Skin epidermis (tissue), 12 donors: ENCODE results near the gene LZTFL1.

ENCODE experiments used
- H3K27ac ChIP-seq, 21 experiments: fragments of 200-600 bp; sonication (generic) in 11 of 21; one replicate each; pipeline ENCODE4 v1.5.0; 2020; ENCODE audit warnings: mild to moderate bottlenecking in 3 of 21, inconsistent platforms in 2 of 21, moderate library complexity in 2 of 21
- H3K4me3 ChIP-seq, 7 experiments: fragments of 200-600 bp; sonication (generic) in 2 of 7; one replicate each; pipeline ENCODE4 v1.5.0; 2020; ENCODE audit warnings: inconsistent platforms in 2 of 7, mild to moderate bottlenecking in 2 of 7, moderate library complexity in 1 of 7

LZTFL1 gene

DNA sequence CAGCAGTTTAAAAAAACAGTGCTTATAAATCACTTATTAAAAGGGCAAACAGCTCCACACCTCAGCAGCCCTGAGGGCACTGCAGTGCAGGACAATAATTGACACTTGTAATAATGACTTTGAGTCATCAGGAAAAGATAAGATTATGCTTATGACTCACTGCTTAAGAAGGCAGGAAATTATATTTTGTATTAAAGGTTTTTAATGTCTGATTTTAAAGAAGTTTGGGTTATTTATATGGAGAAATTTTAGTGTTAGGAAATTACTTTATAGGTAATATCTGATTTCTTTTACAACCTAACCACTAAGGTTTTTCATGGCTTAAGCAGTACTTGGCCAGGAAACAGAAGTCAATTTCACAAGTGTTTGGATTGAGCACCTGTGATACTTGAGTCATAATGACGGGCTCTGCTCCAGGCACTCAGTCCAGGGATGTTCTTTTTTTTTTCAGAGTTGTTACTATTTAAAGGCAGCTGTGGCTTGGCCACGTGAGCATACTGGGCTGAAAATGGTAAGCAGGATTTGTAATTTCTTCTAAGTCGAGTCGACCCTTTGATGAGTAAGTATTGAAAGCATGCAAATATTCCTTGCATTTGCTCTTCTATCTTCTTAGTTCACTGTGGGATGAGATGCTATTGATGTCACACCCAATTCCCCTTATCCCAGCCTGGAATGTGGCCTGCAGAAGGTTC, 23.9 kb downstream of the LZTFL1 start:
- H3K27ac ChIP-seq: peak overlapping the region in 3 of 21 experiments; percentile 21 to 49 (median 23)

DNA sequence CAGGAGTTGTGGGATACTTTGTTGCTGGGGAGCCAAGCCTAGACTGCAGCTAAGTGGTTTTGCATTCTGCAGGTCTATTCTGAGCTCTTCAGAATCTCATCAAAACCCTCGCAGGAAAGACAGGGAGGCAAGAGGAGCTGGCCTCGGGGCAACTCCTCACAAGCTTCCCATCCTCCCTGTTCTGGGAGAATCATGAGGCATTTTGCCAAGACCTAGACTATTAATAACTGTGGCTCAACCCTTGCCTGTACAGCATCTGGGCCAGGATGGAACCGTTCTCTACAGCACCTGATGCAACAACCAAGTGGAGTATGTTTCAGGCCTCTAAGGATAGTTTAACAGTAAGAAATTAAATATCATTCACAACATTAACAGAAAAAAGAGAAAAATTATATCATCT, 25.4 kb downstream of the LZTFL1 start:
- Histone ChIP-seq H3K4me3 (no peak overlapping the region), H3K27ac (no peak overlapping the region)

More for the DNA sequence above, 23.9 kb downstream of the LZTFL1 start:
- no peak overlapping the region for H3K4me3 ChIP-seq

DNA sequence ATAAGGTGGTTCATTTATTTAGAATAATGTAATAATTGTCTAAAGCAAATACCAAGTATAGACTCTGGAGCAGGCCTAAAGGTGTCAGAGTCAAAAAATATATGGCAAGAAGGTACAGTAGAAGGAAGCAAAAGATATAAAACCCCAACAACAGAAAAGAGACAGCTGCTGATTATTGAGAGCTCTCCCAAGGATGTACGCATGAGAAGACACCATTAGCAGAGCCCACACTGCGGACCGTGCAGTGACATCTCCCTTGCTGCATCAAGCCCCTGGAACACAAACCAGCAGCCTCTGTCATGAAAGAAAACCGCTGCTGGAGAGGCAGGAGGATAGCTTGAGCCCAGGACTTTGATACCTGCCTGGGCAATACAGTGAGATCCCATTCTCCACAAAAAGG, 27.6 kb downstream of the LZTFL1 start:
- H3K27ac ChIP-seq: no peak overlapping the region
- no peak overlapping the region for H3K4me3 ChIP-seq

DNA sequence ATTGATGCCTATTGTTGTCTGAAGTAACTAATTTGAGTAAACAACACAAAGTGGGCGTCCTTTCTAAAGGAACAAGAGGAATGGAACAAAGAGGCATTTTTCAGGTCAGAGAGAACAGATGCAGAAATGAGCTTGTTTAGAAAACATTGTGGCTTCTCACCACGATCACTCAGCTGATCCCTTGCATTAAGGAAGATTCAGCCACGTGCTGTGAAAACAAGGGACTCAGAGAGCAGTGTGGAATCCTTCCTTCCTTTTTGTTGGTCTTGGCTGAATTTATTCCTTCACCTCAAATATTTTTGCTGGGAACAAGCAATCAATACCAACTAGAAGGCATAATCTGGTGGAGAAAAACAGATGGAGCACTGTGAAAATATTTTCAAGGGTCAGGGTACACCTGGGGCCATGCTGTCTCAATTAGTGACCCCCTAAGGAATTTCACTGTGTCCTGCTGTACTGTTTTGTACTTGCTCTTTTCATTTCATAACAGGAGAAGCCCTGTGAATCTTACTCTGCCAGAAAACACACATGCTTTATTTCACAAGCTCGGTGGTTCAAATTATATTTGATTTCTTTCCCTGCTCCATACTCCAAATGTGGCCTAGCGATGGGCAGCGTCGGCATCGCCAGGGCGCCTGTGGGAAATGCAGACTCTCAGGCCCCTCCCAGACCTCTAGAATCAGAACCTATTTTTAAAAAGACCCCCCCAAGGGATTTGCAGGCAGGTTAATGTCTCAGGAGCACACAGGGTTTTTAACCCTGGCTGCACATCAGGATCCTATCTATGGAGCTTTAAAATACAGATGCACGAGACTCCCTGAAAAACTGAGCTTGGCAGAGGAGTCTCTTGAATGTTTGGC, 34.0 kb downstream of the LZTFL1 start:
- Histone ChIP-seq H3K4me3 (no peak overlapping the region), H3K27ac (no peak overlapping the region)

DNA sequence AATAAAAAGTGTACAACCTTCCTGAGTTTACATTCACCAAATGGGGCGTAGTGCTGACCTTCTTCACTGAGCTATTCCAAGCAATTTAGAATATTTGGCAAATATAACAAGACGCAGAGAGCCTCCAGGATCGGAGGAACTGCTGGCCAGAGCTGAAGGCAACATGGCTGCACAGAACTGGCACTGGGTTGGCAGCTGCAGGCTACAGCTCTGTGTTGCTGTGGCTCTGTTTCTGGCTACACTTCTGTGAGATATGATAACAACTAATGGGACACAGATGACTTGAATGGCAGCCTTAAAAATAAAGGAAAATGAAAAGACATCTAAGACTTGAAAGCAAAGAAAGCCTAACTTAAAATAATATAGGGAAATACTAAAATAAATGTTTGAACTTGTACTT, 34.8 kb downstream of the LZTFL1 start:
- H3K27ac ChIP-seq: no peak overlapping the region
- H3K4me3 ChIP-seq: no peak overlapping the region

DNA sequence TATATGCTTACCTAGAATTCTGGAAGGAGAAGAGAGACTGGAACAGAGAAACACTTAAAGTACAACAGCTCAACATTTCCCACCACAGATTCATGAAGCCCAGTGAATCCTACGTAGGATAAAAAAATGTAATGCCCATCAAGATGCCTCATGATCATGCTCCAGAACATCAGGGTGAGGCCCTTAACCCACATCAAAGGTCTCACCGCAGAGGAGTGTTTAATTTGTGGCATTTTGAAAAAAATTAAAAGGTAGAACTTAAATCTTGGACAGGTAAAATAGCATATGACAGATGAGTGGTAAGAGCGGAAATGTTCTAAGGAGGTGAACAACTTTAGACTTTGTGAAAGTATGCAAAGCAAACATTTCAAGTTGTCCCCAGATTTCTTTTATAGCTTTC, 35.8 kb downstream of the LZTFL1 start:
- Histone ChIP-seq H3K27ac (no peak overlapping the region), H3K4me3 (no peak overlapping the region)

DNA sequence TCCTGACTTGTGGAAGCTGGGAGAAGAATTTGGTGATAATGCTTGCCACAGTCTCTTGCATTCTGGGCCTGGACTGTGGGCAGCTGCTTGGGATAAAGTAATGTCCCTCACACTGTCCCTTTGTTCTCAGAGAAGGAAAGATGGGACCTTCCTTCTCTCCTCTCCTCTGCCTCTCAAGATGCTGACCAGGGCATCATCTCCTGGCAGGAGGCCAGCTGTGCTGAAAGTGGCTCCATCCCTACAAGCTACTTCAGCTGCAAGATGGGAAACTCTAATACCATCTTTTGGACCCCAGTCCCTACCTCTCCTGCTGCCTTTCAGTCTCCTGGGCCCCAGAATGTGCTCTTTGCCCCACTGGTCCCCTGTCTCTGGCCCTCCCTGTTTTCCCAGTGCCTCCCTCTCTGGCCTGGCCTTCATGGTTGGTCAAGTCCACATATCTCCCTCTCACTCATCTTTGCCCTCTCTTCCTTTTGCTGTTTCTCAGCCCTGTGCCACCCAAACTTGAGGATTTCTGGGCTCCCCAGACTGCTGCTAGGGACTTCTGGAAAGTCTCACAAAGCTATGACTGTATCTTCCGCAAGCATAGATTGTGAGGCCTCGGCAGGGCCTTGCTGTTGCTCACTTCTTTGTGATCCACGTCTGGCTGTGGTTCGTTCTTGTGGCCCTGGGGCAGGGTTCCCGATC, 38.5 kb downstream of the LZTFL1 start:
- no peak overlapping the region for H3K27ac ChIP-seq
- no peak overlapping the region for H3K4me3 ChIP-seq

DNA sequence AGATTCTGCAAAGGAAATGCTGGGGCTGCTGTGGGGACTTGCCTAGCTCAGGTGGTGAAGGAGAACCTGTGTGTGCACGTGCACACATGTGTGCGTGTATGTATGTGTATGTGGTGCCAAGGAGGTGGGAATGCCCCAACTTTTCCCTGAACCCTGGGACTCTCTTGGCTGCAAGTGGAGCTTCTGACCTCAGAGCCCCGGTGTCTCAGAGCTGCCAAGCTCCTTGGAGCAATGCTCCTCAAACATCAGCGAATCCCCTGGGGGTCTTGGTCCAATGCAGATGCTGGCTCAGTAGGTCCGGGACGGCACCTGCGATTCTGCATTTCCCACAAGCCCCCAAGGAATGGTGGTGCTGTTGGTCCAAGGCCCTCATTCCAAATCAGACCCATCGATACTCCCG, 39.8 kb downstream of the LZTFL1 start:
- no peak overlapping the region for H3K4me3 ChIP-seq
- no peak overlapping the region for H3K27ac ChIP-seq

DNA sequence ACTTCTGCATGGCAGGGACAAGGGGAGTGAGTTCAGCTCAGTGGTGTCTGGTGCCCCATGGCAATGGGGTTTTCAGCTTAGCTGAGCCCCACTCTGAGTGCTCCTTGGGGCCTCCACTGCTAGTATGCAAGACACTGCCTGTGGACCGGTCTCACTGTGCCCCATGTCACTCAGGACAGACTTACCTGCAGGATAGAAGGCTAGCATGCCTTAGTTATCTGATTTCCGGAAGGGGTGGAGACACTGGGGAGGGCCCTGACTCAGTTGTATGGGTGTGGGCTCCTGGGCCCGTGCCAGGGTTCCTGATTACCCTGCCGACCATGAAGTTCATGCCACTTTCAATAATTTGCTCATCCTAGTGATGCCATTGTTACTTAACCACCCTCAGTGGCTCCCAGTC, 41.3 kb downstream of the LZTFL1 start:
- no peak overlapping the region for H3K27ac ChIP-seq
- H3K4me3 ChIP-seq: no peak overlapping the region

DNA sequence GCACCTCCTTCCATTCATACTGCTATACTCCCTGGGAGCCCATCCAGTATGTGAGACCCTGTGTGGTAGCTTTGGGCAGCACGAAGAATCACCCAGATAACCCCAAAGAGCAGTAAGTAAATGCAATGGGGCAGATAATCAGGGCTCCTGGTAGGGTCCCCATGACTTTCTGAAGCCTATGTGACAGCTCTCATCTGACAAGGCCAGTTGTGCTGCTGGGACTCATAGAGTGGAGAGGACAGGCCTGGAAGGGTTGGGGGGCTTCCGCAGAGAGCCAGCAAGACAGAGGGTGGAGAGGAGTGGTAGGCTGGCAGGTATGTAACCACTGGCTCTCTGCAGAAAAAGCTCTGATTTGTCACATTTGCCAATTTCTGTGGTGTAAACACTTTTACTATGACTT, 42.3 kb downstream of the LZTFL1 start:
- Histone ChIP-seq H3K27ac (no peak overlapping the region), H3K4me3 (no peak overlapping the region)

DNA sequence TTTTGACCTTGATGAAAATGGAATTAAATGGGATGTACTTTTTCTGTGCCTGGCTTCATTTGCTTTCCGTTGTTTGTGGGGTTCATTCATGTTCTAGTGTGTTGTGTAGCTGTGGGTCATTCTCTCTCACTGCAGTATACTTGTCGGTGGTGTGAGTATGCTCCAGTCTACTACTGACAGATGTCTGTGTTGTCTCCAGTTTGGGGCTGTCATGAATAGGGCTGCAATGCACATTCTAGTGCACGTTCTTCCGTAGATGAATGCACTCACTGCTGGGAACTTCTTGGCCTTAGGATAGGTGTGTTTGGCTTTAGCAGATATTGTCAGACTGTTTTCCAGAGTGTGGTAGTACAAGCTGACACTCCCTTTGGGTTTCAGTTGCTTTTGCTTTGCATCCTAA, 43.9 kb downstream of the LZTFL1 start:
- no peak overlapping the region for H3K4me3 ChIP-seq
- H3K27ac ChIP-seq: no peak overlapping the region

DNA sequence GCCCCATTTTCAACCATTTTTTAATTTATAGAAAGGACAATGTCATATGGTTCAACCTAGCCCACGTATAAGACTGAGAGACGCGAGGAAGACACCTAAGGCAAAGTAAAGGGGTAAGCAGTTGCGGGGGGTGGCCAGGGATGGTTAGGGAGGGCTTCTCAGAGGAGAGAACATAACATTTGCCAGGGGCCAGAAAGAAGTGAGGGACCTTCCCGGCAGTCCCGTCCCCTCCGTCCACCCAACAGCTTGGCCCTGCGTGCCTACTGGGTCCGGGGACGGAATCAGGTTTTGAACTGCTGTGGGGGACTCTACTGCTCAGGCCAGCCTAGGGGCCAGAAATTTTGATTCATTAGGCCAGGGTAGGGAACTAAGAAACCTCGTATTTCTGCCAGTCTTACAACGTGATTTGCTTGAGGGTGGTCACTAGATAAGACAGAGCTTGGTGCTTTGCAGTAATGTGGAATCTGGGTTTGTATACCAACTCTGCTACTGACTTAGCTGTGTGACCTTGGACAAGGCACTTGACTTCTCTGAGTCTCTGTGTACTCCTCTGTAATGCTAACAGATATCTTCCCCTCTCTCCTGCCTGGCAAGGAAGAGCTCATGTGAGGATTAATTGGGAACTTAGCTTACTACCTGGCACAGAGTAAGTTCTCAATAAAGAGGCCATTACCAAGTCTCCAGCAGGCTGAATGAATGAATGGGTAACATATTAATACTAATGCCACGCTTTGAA, 44.8 kb downstream of the LZTFL1 start:
- Histone ChIP-seq H3K27ac (no peak overlapping the region), H3K4me3 (peak overlapping the region in 2 of 7 experiments; percentile 32 to 45)

DNA sequence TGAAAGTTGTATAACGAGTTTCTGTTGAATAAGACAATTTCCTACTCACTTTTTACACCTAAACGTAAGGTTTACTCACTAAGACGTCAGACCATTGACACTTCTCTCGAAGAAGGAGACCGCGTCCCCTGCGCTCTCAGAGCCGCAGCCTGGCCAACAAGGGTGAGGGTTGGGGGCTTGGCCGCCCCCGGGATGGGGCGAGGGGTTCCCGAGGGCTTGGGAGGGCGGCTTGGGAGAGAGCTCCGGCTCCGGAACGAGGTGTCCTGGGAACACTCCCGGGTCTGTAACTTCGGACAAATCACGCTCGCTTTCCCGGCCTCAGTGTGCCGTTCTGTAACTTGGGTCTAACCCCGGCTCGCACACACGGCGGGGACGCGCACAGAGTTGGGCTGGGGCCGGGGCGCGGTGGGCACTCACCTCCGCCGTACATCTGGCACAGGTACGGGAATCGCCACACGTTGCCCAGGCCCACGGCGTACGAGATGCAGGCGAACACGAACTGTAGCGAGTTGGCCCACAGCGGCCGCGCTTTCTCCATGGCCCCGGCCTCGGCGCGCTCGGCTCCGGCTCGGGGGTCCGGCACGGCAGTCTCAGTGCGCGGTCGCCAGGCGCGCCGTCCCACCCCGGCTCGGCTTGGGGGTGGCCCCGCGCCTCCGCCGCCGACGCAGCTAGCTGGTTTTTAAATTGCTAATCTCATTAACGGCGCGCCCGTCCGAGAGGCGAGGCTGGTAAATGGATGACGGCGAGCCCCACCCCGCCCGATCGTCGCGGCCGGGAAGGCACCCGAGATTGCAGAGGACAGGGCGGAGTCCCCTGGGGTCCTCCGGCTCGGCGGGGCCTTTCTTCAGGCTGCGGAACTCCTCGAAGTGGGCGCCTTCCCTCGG, 45.8 kb downstream of the LZTFL1 start, which contains the start of gene SLC6A20:
Gene SLC6A20 (minus strand): TSS at position 655 of the 884 bp plus-strand sequence. CDS start 117 bp downstream, at position 538.
- H3K4me3 ChIP-seq: peak within 1 kb of the TSS; percentile 17 to 45 (median 32)
- H3K27ac ChIP-seq: no peak within 1 kb of the TSS

DNA sequence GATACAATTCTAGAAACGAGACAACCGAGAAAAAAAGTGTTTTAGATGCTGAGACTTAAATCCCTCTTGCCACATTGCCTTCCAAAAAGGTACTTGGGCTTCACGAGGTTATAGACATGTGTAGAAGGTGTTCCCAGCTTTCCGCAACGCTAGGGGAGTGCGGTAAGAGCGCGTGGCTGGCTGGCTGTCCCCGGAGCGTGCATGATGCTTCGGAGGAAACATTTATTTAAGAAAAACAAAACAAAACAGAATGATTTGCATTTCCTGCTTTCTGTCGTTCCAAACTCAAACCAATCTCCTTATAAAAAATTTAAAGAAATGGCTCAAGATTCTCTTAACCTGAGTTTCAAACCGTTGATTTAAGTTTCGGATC, 46.4 kb downstream of the LZTFL1 start:
- peak overlapping the region in 2 of 7 experiments; percentile 23 to 31 for H3K4me3 ChIP-seq

DNA sequence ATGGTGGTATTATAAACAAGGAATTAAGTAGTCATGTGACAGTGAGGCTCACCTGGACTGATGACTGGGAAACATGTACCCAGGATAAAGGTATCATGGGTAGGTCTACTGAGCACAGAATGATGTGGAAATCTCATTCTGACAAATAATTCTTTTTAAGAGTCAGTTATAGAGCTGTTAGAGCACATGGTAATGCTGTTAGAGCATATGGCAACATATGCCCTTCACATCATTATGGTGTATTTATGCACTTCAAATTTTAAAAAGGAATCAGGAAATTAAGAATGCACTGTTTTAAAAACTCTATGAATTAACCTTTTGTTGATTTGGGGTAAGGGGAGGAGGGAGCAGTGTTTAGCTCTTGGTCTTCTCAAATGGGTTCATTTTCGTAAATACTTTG, 47.3 kb downstream of the LZTFL1 start:
- no peak overlapping the region for H3K4me3 ChIP-seq
- no peak overlapping the region for H3K27ac ChIP-seq

More for the DNA sequence above, 46.4 kb downstream of the LZTFL1 start:
- H3K27ac ChIP-seq: no peak overlapping the region

DNA sequence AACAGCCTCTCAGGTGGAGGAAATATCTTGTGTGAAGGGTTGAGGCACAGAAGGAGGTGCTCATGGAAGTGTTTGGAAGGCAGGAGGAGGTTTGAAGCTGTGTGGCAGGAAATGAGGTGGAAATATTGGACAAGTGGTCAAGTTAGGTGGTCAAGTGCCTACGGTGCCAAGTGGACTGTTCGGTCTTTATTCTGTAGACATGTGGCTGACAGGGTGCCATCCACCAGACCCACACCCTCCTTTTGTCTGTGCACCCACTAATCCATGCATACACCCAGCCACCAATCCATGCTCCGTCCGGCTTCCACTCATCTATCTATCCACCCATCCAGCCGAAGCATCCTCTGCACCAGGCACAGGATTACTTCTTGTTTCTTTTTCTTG, 47.8 kb downstream of the LZTFL1 start:
- Histone ChIP-seq H3K4me3 (no peak overlapping the region), H3K27ac (no peak overlapping the region)

DNA sequence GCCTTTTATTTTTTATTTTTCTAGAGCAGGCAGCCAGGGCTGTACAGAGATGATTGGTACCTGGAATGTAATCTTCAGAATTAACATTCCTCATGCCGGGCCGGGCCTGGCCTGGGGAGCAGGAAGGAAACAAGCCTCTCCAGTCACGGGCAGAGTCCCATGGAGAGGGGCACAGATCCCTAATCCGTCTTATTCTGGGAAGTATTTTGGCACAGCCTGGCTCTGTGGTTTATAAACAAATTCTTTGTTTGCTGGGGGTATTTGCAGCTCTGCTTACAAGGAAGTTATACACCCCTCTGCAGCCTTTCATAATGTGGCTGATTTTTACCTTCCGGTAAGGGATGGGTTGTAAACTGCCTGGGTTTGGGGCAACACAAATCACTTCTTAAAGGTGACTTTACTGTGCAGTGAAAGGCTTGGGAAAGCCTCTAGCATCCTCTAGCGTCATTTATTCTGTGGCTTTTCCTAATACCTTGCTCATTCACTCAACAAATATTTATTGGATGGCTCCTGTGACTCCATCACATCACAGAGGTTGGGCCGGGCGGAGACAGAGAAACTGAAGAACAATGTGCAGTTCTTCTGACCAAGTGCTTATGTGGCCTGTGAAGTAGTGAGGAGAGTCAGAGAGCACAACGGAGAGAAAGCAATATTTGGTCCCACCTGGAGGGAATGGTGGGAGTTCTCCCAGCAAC, 48.3 kb downstream of the LZTFL1 start:
- Histone ChIP-seq H3K27ac (no peak overlapping the region), H3K4me3 (no peak overlapping the region)

DNA sequence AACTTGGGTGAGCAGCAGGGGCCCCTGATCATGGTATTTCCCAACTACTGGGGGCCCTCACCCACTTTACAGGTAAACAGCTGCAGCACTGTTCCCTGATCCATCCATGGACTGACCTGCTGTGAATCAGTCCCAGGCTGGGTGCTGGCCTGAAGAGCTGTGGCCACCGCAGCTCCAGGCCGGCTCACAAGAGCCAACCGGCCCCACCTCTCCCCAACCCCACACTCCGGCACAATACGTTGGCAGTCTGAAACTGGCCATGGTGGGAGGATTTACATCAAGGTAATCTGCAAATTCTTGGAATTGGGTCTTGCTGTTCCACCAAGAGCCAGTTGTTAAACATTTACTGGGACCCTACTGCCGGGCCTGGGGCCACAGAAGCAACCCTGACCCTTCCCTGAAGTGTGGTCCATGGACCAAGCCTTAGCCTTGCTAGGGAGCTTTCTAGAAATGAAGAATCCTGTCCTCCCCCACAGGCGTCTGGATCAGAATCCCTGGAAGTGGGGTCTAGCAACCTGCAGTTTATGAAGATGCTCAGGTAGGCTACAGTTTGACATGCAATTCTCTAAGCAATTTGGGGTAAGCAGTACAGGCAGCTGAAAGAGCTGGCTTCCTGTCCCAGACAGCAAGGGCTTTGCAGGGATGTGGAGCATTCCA, 49.3 kb downstream of the LZTFL1 start:
- no peak overlapping the region for H3K27ac ChIP-seq

More for the DNA sequence above, 49.3 kb downstream of the LZTFL1 start:
- H3K4me3 ChIP-seq: no peak overlapping the region
